Smooth muscle cell (in vitro differentiated cells): ENCODE measurements around the gene WDR54. TPM values are rescaled to one million over a fixed set of nuclear protein-coding genes. Genes with fewer than 3 reads are reported as not detected.

Experiments used
- DNase-seq: peaks from one replicate; lab custom pipeline; 2025; ENCODE audit not compliant: unreplicated experiment; lab: John Stamatoyannopoulos, UW
- H2AFZ ChIP-seq: fragments of 200-600 bp; sonication (generic); 2 replicates; pipeline ENCODE4 v1.6.0; 2016; ENCODE audit warnings: antibody characterized with exemption, low read depth, mild to moderate bottlenecking
- H3F3A ChIP-seq: fragments of 200-600 bp; sonication (generic); 2 replicates; pipeline ENCODE4 v1.6.0; 2017; ENCODE audit warnings: antibody characterized with exemption, low read depth
- H3K27ac ChIP-seq: fragments of 200-600 bp; sonication (generic); 2 replicates; pipeline ENCODE4 v1.5.1; 2016; ENCODE audit warnings: low read depth, mild to moderate bottlenecking
- H3K27me3 ChIP-seq: fragments of 200-600 bp; sonication (generic); 2 replicates; pipeline ENCODE4 v1.6.1; 2016; ENCODE audit warnings: low read depth, mild to moderate bottlenecking
- H3K36me3 ChIP-seq: fragments of 200-600 bp; sonication (generic); 2 replicates; pipeline ENCODE4 v1.5.1; 2016; ENCODE audit warnings: low read depth
- H3K4me1 ChIP-seq: fragments of 200-600 bp; sonication (generic); 2 replicates; pipeline ENCODE4 v1.5.1; 2016; ENCODE audit warnings: low read depth
- H3K4me2 ChIP-seq: fragments of 200-600 bp; sonication (generic); 2 replicates; pipeline ENCODE4 v1.6.0; 2016; ENCODE audit warnings: mild to moderate bottlenecking
- H3K4me3 ChIP-seq: fragments of 200-600 bp; sonication (generic); 2 replicates; pipeline ENCODE4 v1.5.1; 2016; ENCODE audit warnings: mild to moderate bottlenecking
- H3K79me2 ChIP-seq: fragments of 200-600 bp; sonication (generic); 2 replicates; pipeline ENCODE4 v1.6.0; 2016; ENCODE audit warnings: low read depth, mild to moderate bottlenecking
- H3K9ac ChIP-seq: fragments of 200-600 bp; sonication (generic); 2 replicates; pipeline ENCODE4 v1.6.0; 2016; ENCODE audit warnings: low read depth
- H3K9me3 ChIP-seq: fragments of 200-600 bp; sonication (generic); replicated peaks from 2 replicates; pipeline ENCODE4 v1.5.1; 2016; ENCODE audit warnings: low read depth
- H4K20me1 ChIP-seq: fragments of 200-600 bp; sonication (generic); 2 replicates; pipeline ENCODE4 v1.6.0; 2016; ENCODE audit warnings: low read depth
- CTCF ChIP-seq: fragments of 200-600 bp; sonication (generic); IDR thresholded peaks from 2 replicates; pipeline ENCODE4 v1.5.1; 2017; ENCODE audit warnings: borderline replicate concordance, mild to moderate bottlenecking, antibody characterized with exemption; ENCODE audit not compliant: insufficient read depth, poor library complexity, severe bottlenecking
- WGBS: methylation state at CpG from one replicate; pipeline ENCODE4 v1.1.7; 2016; ENCODE audit warnings: low lambda C conversion rate; 5-methylcytosine and 5-hydroxymethylcytosine counted together
- polyA plus RNA-seq: library from polyadenylated mRNA; unstranded; fragments of >200 nt; fragmentation: Nextera tagmentation; extraction: Ambion mirVana; gene quantifications from 2 replicates; pipeline ENCODE4 v1.2.1, GENCODE V29; 2016
- total RNA-seq: library from RNA; depleted of rRNA; stranded (reverse); fragments of >200 nt; gene quantifications from 2 replicates; pipeline ENCODE4 v1.2.3, GENCODE V29; 2014

Gene WDR54
- total and polyA plus RNA-seq, 2 experiments from 2014 or later = 52.3 to 59.2 TPM

GRCh38 chr2:74450570-74451190 is 29.1 kb downstream of the WDR54 start:
- H3K9me3 ChIP-seq = no peaks in the 10 kb centered on the region
- no peak overlapping the region for H3K9ac ChIP-seq
- H3K36me3 ChIP-seq = no peaks in the 10 kb centered on the region
- H3K4me1 ChIP-seq = peaks cover 4% of the 10 kb centered on the region
- no peak overlapping the region for H3K27ac ChIP-seq
- no peak overlapping the region for H3K4me2 ChIP-seq
- H3F3A ChIP-seq = peaks cover 8% of the 10 kb centered on the region
- H3K4me3 ChIP-seq = no peak overlapping the region
- 81% methylated on average over 3 of the region's 3 CpGs for WGBS
- DNase-seq = no peak
- TF ChIP-seq CTCF = no peak
- no peak overlapping the region for H2AFZ ChIP-seq
- peaks cover 6% of the 10 kb centered on the region for H3K79me2 ChIP-seq
- no peaks in the 10 kb centered on the region for H4K20me1 ChIP-seq
- no peaks in the 10 kb centered on the region for H3K27me3 ChIP-seq

- peaks cover 27% of the 10 kb centered on the region for H3K79me2 ChIP-seq
- 2% methylated on average over 40 of the region's 40 CpGs for WGBS
- peak within 1 kb of the TSS; percentile 98 for H3K27ac ChIP-seq
- H3K27me3 ChIP-seq = no peaks in the 10 kb centered on the region
- no peaks in the 10 kb centered on the region for H3K36me3 ChIP-seq
- peaks cover 20% of the 10 kb centered on the region for H3K4me1 ChIP-seq
- H2AFZ ChIP-seq = peak within 1 kb of the TSS; percentile 62
- H3F3A ChIP-seq = peaks cover 21% of the 10 kb centered on the region
- H3K9ac ChIP-seq = peak within 1 kb of the TSS; percentile 81
- peak; percentile 87 for DNase-seq
- TF ChIP-seq CTCF = no peak
- peak within 1 kb of the TSS; percentile 63 for H3K4me3 ChIP-seq
- peak within 1 kb of the TSS; percentile 95 for H3K4me2 ChIP-seq
- no peaks in the 10 kb centered on the region for H3K9me3 ChIP-seq
- H4K20me1 ChIP-seq = no peaks in the 10 kb centered on the region
Measured at GRCh38 chr2:74454654-74455511, 33.4 kb downstream of the WDR54 start, which contains the start of gene INO80B. TSS of gene INO80B (plus strand) at chr2:74455087. CDS start at chr2:74455117, 30 bp downstream.

- Histone ChIP-seq H2AFZ (peak overlapping the region; percentile 73), H3K4me3 (peak overlapping the region; percentile 77), H3K79me2 (peaks cover 27% of the 10 kb centered on the region), H3K9me3 (no peaks in the 10 kb centered on the region), H3K9ac (peak overlapping the region; percentile 95), H3K27ac (peak overlapping the region; percentile 98), H3F3A (peaks cover 26% of the 10 kb centered on the region), H4K20me1 (no peaks in the 10 kb centered on the region), H3K4me2 (peak overlapping the region; percentile 95), H3K27me3 (no peaks in the 10 kb centered on the region), H3K4me1 (peaks cover 20% of the 10 kb centered on the region), H3K36me3 (no peaks in the 10 kb centered on the region)
- 3% methylated on average over 23 of the region's 27 CpGs for WGBS
- TF ChIP-seq CTCF = no peak
- no peak for DNase-seq
Measured at GRCh38 chr2:74457129-74457548, 35.6 kb downstream of the WDR54 start.
